Mesodermal cell (in vitro differentiated cells): ENCODE data around the gene RPH3AL.

Experiments used
- H3K27ac ChIP-seq: 2 replicates; pipeline ENCODE4 v1.7.0; 2013; ENCODE audit warnings: mild to moderate bottlenecking, low read depth, low read length, moderate library complexity; ENCODE audit not compliant: severe bottlenecking
- H3K36me3 ChIP-seq: 2 replicates; pipeline ENCODE4 v1.7.1; 2013; ENCODE audit warnings: mild to moderate bottlenecking, low read length, moderate library complexity; ENCODE audit not compliant: control insufficient read depth, insufficient read depth
- H3K4me1 ChIP-seq: one replicate; pipeline ENCODE4 v1.7.1; 2013; ENCODE audit warnings: mild to moderate bottlenecking, low read length; ENCODE audit not compliant: insufficient read depth, control insufficient read depth, poor library complexity, severe bottlenecking
- H3K4me3 ChIP-seq: 2 replicates; pipeline ENCODE4 v1.7.0; 2013; ENCODE audit warnings: low read length, control low read depth, mild to moderate bottlenecking; ENCODE audit not compliant: insufficient read depth, poor library complexity, severe bottlenecking; ENCODE audit errors: extremely low read depth
- H3K9me3 ChIP-seq: 2 replicates; pipeline ENCODE4 v1.7.1; 2013; ENCODE audit warnings: mild to moderate bottlenecking, low read length, moderate library complexity; ENCODE audit not compliant: control insufficient read depth
- WGBS, 2 experiments: methylation state at CpG; one replicate each; pipeline ENCODE4 v1.1.5; 2013; ENCODE audit warnings: missing lambda C conversion rate in 2 of 2; ENCODE audit not compliant: insufficient coverage in 2 of 2; 5-methylcytosine and 5-hydroxymethylcytosine counted together

The RPH3AL gene

GRCh38 chr17:332558-333322, 19.9 kb downstream of the RPH3AL start:
- H3K27ac ChIP-seq: no peak overlapping the region
- no peaks in the 10 kb centered on the region for H3K9me3 ChIP-seq
- peaks cover 8% of the 10 kb centered on the region for H3K4me1 ChIP-seq
- no peak overlapping the region for H3K4me3 ChIP-seq
- no peaks in the 10 kb centered on the region for H3K36me3 ChIP-seq
- WGBS, 2 experiments: 77 to 83% methylated on average over 29 to 33 of the region's 34 CpGs

GRCh38 chr17:332023-332422, 20.6 kb downstream of the RPH3AL start:
- no peak overlapping the region for H3K27ac ChIP-seq
- no peaks in the 10 kb centered on the region for H3K9me3 ChIP-seq
- no peaks in the 10 kb centered on the region for H3K36me3 ChIP-seq
- H3K4me1 ChIP-seq: peaks cover 8% of the 10 kb centered on the region
- WGBS, 2 experiments: 92 to 98% methylated on average over 10 to 11 of the region's 11 CpGs
- H3K4me3 ChIP-seq: no peak overlapping the region

DNA sequence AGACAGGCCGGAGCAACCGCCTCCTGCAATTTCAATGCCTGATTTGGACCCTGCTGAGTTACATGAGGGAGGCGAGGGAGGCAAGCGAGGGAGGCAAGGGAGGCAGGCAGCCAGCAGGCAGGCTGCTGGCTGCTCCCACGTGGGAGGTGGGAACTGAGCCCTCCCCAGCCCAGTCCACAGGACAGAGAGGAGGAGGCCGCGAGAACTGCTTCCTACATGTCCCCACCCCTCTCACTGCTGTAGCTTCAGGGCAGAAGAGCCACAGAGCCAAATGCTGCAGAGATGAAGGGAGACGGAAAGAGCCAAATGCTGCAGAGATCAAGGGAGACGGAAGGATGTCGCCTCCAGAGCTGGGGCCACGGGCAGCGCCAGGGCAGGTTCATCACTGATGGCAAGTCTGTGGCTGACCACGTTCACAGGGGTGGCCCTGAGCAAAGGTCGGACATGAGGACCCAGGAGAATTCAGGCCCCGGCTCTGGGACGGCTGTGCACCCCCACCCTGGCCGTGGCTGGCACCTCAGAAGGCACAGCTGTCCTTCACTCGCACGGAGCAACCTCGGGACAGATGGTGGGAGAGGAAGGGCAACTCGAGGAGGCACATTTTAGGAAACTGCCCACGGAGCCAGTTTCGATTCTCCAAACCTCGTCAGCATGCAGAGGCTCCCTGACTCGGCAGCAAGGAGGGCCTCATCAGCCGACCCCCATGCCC, 21.5 kb downstream of the RPH3AL start:
- Histone ChIP-seq H3K4me3 (no peak overlapping the region), H3K4me1 (peaks cover 8% of the 10 kb centered on the region), H3K9me3 (no peaks in the 10 kb centered on the region), H3K36me3 (no peaks in the 10 kb centered on the region), H3K27ac (no peak overlapping the region)
- 82 to 85% methylated on average over 21 to 22 of the region's 26 CpGs for WGBS, 2 experiments

DNA sequence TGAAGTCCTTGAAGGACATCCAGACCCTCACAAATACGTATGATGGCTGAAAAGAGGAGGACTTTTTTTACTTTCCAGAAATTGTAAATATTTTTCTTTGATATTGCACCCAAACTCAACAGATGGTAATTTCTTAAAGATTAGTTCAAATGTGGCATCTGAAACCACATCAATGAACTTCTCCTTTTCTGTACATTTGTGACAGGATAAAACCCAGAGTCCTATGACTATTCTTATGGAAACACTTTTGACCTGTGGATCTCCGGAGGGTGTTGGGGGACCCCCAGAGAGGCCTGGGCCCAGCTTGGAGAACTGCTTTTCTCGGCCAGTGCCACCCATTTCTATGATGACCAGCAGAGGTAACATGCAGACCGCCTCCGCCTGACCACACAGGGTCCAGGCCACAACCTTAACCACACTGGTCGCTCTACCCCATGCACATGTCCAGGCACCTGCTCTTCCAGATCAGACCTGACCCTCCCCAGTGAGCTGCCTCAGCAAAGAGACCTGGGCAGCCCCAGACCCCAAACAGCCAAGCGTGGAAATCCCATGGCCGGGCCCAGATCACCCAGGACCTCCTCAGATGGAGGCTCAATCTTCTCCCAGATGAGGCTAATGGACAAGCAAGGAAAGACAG, 22.7 kb downstream of the RPH3AL start:
- 94 to 97% methylated on average over 6 to 7 of the region's 8 CpGs for WGBS, 2 experiments
- Histone ChIP-seq H3K27ac (no peak overlapping the region), H3K4me1 (peaks cover 8% of the 10 kb centered on the region), H3K36me3 (no peaks in the 10 kb centered on the region), H3K4me3 (no peak overlapping the region), H3K9me3 (no peaks in the 10 kb centered on the region)

DNA sequence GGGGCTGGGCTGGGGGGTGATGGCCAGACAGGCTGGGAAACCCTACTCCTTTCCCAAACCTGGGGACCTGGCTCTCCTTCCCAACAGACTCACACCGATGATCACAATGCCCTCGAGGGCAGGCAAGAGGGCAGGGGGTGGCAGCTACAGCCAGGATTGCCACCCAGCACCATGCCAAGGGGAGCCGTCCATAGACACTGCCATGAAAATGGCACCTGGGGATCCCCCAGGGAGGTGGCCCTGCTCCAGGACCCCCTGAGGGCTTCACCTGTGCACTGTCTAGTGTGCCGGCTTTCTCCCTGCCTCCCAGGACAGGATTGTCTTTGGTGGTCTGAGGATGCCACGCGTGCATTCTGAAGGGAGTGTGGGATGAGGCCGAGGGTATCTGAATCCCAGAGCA, 24.6 kb downstream of the RPH3AL start:
- H3K4me1 ChIP-seq: peaks cover 8% of the 10 kb centered on the region
- H3K4me3 ChIP-seq: no peak overlapping the region
- no peak overlapping the region for H3K27ac ChIP-seq
- H3K36me3 ChIP-seq: no peaks in the 10 kb centered on the region
- H3K9me3 ChIP-seq: no peaks in the 10 kb centered on the region
- 80 to 90% methylated on average over 3 to 4 of the region's 7 CpGs for WGBS, 2 experiments

DNA sequence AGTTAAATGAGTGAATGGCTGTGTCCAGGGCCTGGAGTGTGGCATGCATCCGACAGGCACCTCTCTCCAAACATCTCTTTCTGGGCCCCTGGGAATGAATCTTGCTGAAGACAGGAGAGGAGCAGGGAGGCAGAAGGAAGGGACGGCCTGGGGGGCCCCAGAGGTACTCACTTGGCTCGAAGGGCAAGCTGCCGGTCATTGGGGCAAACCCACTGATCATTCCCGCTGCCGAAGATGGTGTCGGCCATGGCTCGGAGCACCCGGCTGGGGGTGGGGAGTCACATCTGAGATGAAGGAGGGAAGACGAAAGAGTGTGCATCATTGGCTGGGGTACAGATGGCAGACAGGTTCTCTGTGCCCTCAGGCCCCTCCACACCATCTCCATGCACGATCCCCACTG, 25.3 kb downstream of the RPH3AL start:
- no peak overlapping the region for H3K27ac ChIP-seq
- H3K9me3 ChIP-seq: no peaks in the 10 kb centered on the region
- H3K4me3 ChIP-seq: no peak overlapping the region
- WGBS, 2 experiments: 86 to 92% methylated on average over 8 to 10 of the region's 11 CpGs
- H3K4me1 ChIP-seq: peaks cover 4% of the 10 kb centered on the region
- H3K36me3 ChIP-seq: no peaks in the 10 kb centered on the region

- Histone ChIP-seq H3K4me3 (no peak overlapping the region), H3K9me3 (no peaks in the 10 kb centered on the region), H3K4me1 (peaks cover 3% of the 10 kb centered on the region), H3K36me3 (no peaks in the 10 kb centered on the region), H3K27ac (no peak overlapping the region)
- WGBS, 2 experiments: 81 to 82% methylated on average over 15 to 20 of the region's 21 CpGs
Measured at GRCh38 chr17:326010-326621, 26.5 kb downstream of the RPH3AL start.

GRCh38 chr17:325270-326009, 27.2 kb downstream of the RPH3AL start:
- 82 to 94% methylated on average over 8 to 13 of the region's 13 CpGs for WGBS, 2 experiments
- peaks cover 8% of the 10 kb centered on the region for H3K4me1 ChIP-seq

DNA sequence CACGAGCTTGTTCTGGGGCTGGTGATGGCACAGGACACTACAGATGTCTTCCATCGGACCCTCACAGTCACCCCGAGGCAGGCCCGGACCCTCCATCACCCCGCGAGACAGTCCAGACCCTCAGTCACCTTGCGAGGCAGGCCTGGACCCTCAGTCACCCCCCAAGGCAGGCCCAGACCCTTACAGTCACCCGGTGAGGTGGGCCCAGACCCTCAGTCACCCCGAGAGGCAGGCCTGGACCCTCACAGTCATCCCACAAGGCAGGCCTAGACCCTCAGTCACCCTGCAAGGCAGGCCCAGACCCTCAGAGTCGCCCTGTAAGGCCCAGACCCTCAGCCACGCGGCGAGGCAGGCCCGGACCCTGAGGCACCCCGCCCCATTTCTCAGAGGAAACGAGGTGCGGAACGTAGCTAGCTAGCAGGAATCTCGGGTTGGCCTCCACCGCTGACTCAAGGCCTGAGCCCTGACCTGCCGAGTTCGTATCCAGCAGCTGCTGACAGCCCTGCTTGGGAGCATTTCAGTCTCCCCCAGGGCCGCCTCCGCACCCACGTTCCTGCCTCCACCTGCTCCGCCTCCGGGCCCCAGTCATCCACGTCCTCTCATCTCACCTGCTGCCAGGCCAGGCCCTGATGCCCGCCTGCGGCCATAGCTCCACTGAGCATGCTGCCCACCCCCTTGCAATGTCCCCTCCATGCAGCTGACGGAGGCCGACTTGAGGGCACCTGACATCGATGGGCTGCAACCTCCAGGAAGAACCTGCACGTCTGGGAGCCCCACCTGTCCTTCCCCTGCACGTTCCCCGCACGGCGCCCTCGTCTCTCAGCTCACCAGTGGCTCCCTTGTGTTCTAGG, 28.7 kb downstream of the RPH3AL start:
- Histone ChIP-seq H3K4me3 (no peak overlapping the region), H3K4me1 (peaks cover 8% of the 10 kb centered on the region), H3K36me3 (no peaks in the 10 kb centered on the region), H3K27ac (no peak overlapping the region), H3K9me3 (no peaks in the 10 kb centered on the region)
- WGBS, 2 experiments: 89% methylated on average over 35 to 39 of the region's 39 CpGs

More at GRCh38 chr17:325270-326009, 27.2 kb downstream of the RPH3AL start:
- H3K27ac ChIP-seq: no peak overlapping the region
- H3K9me3 ChIP-seq: no peaks in the 10 kb centered on the region
- H3K4me3 ChIP-seq: no peak overlapping the region
- no peaks in the 10 kb centered on the region for H3K36me3 ChIP-seq
